ENCODE data around the gene NUP37.

The NUP37 gene

GRCh38 chr12:102024765-102025164, 95.1 kb downstream of the NUP37 start:
- DNase-seq: no peak

DNA sequence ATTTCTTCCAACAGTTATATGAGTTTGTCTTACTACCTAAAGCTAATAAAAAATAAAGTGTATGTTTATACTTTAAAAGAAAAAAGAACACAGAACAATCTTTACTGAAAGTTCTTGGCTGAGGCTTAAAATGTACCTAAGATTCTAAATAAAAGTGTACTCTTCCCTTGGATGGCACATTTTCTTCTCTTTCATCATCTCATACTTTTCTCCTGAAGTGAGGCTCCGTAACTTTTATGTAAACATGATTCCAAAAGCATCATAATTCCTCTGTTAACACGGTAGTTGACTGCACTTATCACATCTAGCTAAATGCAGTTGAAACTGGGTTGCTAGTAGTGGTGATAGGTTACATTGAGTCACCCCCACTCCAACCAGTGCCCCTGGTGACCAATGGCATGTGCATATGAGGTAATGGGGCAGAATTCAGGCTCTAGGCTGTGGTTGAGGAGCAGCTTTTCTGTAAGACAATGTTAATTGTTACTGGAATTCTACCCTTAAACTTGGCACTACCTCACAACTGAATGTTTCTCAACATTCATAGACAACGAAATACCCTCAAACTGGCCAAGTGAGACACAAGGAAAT, 96.5 kb downstream of the NUP37 start:
- no peak for DNase-seq
